Breast epithelium (tissue), 3 donors: ENCODE measurements around the gene DNAJC22.

ENCODE experiments used
- CTCF ChIP-seq, 3 donors: fragments of 450-650 bp; IDR thresholded peaks; one replicate each; pipeline ENCODE4 v1.5.1; 2016 to 2017; ENCODE audit warnings: antibody characterized with exemption in 3 of 3, mild to moderate bottlenecking in 3 of 3, moderate library complexity in 3 of 3
- POLR2AphosphoS5 ChIP-seq, 3 donors: sonication (generic); formaldehyde crosslinking; IDR thresholded peaks; one replicate each; pipeline ENCODE4 v1.6.1; 2017; ENCODE audit warnings: antibody characterized with exemption in 3 of 3

GRCh38 chr12:49400304-49400703, 53.6 kb downstream of the DNAJC22 start:
- TF ChIP-seq CTCF (IDR thresholded peaks at IDR 0.05) (no peak), POLR2AphosphoS5 (IDR thresholded peaks at IDR 0.05) (no peak)
